HCT116 (cell line): ENCODE data around the gene ILRUN.

Source experiments
- ATF3 ChIP-seq: IDR thresholded peaks from 2 replicates; pipeline ENCODE4 v1.6.1; 2012
- CBX3 ChIP-seq: IDR thresholded peaks from 2 replicates; pipeline ENCODE4 v1.6.1; 2012; ENCODE audit warnings: low read depth
- CTCF ChIP-seq, 3 experiments: fragments of 200-600 bp in 1 of 3; sonication (generic) in 1 of 3; IDR thresholded peaks in 2 of 3; conservative IDR thresholded peaks in 1 of 3; 2 replicates each; pipeline ENCODE4 v1.5.1; 2012 to 2017; ENCODE audit warnings: low read depth in 2 of 3, low read length in 2 of 3, antibody characterized with exemption in 1 of 3, borderline replicate concordance in 1 of 3, control low read depth in 1 of 3, mild to moderate bottlenecking in 1 of 3, mixed read lengths in 1 of 3, mixed run types in 1 of 3, moderate library complexity in 1 of 3; ENCODE audit not compliant: insufficient read depth in 1 of 3
- EZH2 ChIP-seq: fragments of 200-600 bp; sonication (generic); IDR thresholded peaks from 2 replicates; pipeline ENCODE4 v1.6.1; 2017; ENCODE audit warnings: antibody characterized with exemption, mixed run types
- MAX ChIP-seq: IDR thresholded peaks from 2 replicates; pipeline ENCODE4 v1.6.1; 2012
- POLR2A ChIP-seq: IDR thresholded peaks from 2 replicates; pipeline ENCODE4 v1.7.0; 2011; ENCODE audit warnings: borderline replicate concordance; ENCODE audit not compliant: insufficient read depth, insufficient read length; ENCODE audit errors: extremely low read depth
- POLR2AphosphoS5 ChIP-seq: IDR thresholded peaks from 2 replicates; pipeline ENCODE4 v1.6.1; 2011; ENCODE audit warnings: mild to moderate bottlenecking, low read depth, low read length, moderate library complexity
- RAD21 ChIP-seq: IDR thresholded peaks from 2 replicates; pipeline ENCODE4 v1.6.1; 2012; ENCODE audit warnings: low read depth, mild to moderate bottlenecking
- REST ChIP-seq: IDR thresholded peaks from 2 replicates; pipeline ENCODE4 v1.6.1; 2012; ENCODE audit warnings: low read depth
- YY1 ChIP-seq: IDR thresholded peaks from 2 replicates; pipeline ENCODE4 v1.6.1; 2011; ENCODE audit warnings: low read length, low read depth, moderate library complexity, mild to moderate bottlenecking; ENCODE audit not compliant: insufficient replicate concordance; ENCODE audit errors: extremely low read depth

- no peak for TF ChIP-seq CTCF (IDR thresholded peaks at IDR 0.05 in 2 of 3, conservative IDR thresholded peaks at IDR 0.05 in 1 of 3; ENCODE audit: borderline replicate concordance in 1 of 3, insufficient read depth in 1 of 3, low read depth in 2 of 3, low read length in 2 of 3)
- no peak for TF ChIP-seq MAX
- TF ChIP-seq POLR2A, result no peak
- no peak for TF ChIP-seq EZH2
- TF ChIP-seq ATF3, result no peak
- no peak for TF ChIP-seq CBX3
- TF ChIP-seq YY1, result no peak
- TF ChIP-seq REST, result no peak
- no peak for TF ChIP-seq RAD21
- no peak for TF ChIP-seq POLR2AphosphoS5
These were observed 808 bp downstream of the ILRUN start for GRCh38 chr6:34695729-34696188.
